Left ventricle myocardium inferior (tissue), 1 donor: ENCODE data around the gene CCK. TPM values are rescaled to one million over a fixed set of nuclear protein-coding genes. Genes with fewer than 3 reads are reported as not detected.

Experiments
- DNase-seq: peaks from one replicate; pipeline ENCODE4 v3.0.0-alpha.2; 2020
- H3K27ac ChIP-seq: fragments of 200-600 bp; replicated peaks from 2 replicates; pipeline ENCODE4 v1.8.0; 2021
- H3K27me3 ChIP-seq: fragments of 200-600 bp; 2 replicates; pipeline ENCODE4 v1.8.0; 2021; ENCODE audit warnings: low read depth
- H3K36me3 ChIP-seq: fragments of 200-600 bp; 2 replicates; pipeline ENCODE4 v1.8.0; 2021
- H3K4me1 ChIP-seq: fragments of 200-600 bp; 2 replicates; pipeline ENCODE4 v1.8.0; 2021
- H3K4me3 ChIP-seq: fragments of 200-600 bp; 2 replicates; pipeline ENCODE4 v1.8.0; 2021; ENCODE audit warnings: mild to moderate bottlenecking, moderate library complexity
- H3K9me3 ChIP-seq: fragments of 200-600 bp; replicated peaks from 2 replicates; pipeline ENCODE4 v1.8.0; 2021
- CTCF ChIP-seq: fragments of 200-600 bp; IDR thresholded peaks from 2 replicates; pipeline ENCODE4 v1.8.0; 2021; ENCODE audit warnings: antibody characterized with exemption, mild to moderate bottlenecking, borderline replicate concordance
- intact Hi-C: fragments of 100-400 bp; cut with micrococcal nuclease; formaldehyde crosslinking; loops from one replicate; pipeline ENCODE4 v1.11.0; 2022
- total RNA-seq: library from RNA; stranded (reverse); fragmentation: NEBNext Ultra II Directional; extraction: Animal tissue kit (Norgen Biotek cat#: 25700); gene quantifications from one replicate; pipeline ENCODE4 v1.2.1, GENCODE V29; 2021
- donor health status: DM: no; HTN: yes; CAD: no; lungs with severe emphysema.

The CCK gene
- total RNA-seq, 1 donor from 2014 or later, result not detected

- intact Hi-C loops, result no loop called here
- TF ChIP-seq CTCF, result no peak
- no peak overlapping the region for H3K27ac ChIP-seq
- peaks cover 28% of the 10 kb centered on the region for H3K4me1 ChIP-seq
- no peaks in the 10 kb centered on the region for H3K9me3 ChIP-seq
- peak overlapping the region; percentile 45 for H3K4me3 ChIP-seq
- no peak for DNase-seq
- no peaks in the 10 kb centered on the region for H3K36me3 ChIP-seq
- H3K27me3 ChIP-seq, result peaks cover 97% of the 10 kb centered on the region
Measured at GRCh38 chr3:42263354-42264346, 2.3 kb downstream of the CCK start.

DNA sequence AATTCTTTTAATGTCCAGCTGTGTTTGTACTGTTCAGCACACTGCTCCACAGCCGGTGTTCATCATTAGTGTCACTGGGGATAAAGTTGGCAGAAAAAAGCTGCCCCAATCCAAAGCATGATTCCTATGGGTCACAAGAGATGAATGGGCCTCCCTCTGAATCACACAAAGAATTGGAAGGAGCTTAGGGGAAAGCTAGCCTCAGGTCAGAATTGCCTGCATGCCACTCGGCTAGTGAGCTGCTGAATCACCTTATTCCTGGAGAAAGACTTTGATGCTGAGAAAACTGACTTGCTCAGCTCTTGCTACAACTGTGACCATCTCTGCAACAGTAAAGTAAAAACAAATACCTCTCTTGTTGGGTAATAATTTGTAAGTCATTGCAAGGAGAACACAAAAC, 3.5 kb downstream of the CCK start:
- H3K27me3 ChIP-seq, result peaks cover 97% of the 10 kb centered on the region
- no peak overlapping the region for H3K4me3 ChIP-seq
- no peak overlapping the region for H3K27ac ChIP-seq
- no peak for TF ChIP-seq CTCF
- no peak for DNase-seq
- intact Hi-C loops, result no loop called here
- no peaks in the 10 kb centered on the region for H3K36me3 ChIP-seq
- no peaks in the 10 kb centered on the region for H3K9me3 ChIP-seq
- peaks cover 28% of the 10 kb centered on the region for H3K4me1 ChIP-seq

DNA sequence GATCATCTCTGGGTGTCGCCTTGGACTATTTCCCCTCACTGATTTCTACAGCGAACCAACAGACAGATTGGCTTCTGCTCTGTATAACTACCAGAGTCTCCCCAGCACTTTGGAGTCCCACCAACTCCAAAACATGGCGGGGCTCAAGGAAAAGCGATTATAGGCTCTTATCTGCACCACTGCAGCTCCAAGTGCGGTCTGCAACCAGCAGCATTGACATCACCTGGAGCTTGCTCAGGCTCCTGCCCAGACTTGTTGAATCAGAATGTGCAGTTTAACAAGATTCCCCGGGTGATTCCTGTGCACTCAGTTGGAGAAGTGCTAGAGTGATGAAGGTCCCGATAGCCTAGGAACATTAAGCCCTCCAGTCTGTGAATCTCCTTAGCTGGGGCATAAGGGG, 9.0 kb downstream of the CCK start:
- H3K27ac ChIP-seq, result no peak overlapping the region
- TF ChIP-seq CTCF, result no peak
- peaks cover 94% of the 10 kb centered on the region for H3K27me3 ChIP-seq

DNA sequence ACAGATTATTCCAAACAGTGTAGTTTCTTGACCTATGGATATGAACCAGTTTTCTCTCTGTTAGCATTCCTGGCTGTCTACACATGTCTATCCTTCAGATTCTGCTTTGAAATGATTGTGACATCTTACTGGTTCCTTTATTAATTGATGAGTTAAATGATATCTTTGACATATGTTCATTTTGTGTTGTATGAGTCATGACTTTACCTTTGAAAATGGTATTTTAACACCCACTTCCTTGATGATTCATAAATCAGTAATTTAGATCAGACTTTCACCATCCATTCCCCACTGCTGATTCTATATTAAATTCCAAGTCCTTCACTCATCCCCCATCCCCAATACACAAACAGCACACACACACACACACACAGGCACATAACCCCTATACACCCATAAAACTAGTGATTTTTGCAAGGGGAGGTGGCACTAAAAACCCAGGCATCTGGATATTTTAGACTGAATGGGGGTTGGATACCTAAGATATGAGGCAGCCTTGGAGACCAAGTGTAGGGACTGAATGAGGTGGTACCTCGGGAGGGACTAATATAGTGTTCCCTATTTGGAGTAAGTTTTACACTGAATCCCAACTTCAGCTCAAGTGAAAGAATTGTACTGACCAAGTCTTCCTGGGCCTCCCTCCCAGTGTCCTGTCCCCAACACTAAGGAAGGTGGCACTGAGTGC, 9.7 kb downstream of the CCK start:
- no peak overlapping the region for H3K4me3 ChIP-seq
- no peak for TF ChIP-seq CTCF
- H3K27me3 ChIP-seq, result peaks cover 87% of the 10 kb centered on the region
- H3K27ac ChIP-seq, result no peak overlapping the region
- intact Hi-C loops, result no loop called here
- DNase-seq, result no peak
- no peaks in the 10 kb centered on the region for H3K4me1 ChIP-seq
- H3K36me3 ChIP-seq, result no peaks in the 10 kb centered on the region
- no peaks in the 10 kb centered on the region for H3K9me3 ChIP-seq

More for the DNA sequence above, 9.0 kb downstream of the CCK start:
- Histone ChIP-seq H3K4me3 (no peak overlapping the region), H3K9me3 (no peaks in the 10 kb centered on the region), H3K36me3 (no peaks in the 10 kb centered on the region), H3K4me1 (no peaks in the 10 kb centered on the region)
- DNase-seq, result no peak
- intact Hi-C loops, result no loop called here

- Histone ChIP-seq H3K4me3 (no peak overlapping the region), H3K4me1 (no peaks in the 10 kb centered on the region), H3K27me3 (peaks cover 72% of the 10 kb centered on the region), H3K27ac (no peak overlapping the region), H3K9me3 (no peaks in the 10 kb centered on the region), H3K36me3 (no peaks in the 10 kb centered on the region)
- intact Hi-C loops, result no loop called here
- TF ChIP-seq CTCF, result no peak
- DNase-seq, result no peak
Measured at GRCh38 chr3:42254566-42254965, 11.4 kb downstream of the CCK start.
